HG02938 (cell line): ENCODE results near the gene OTOP2.

Experiments
- ATAC-seq: cut with Tn5 transposase; IDR thresholded peaks from one replicate; pipeline ENCODE4 v1.9.1; 2021; ENCODE audit warnings: mild to moderate bottlenecking, moderate library complexity; ENCODE audit not compliant: unreplicated experiment

Gene OTOP2

GRCh38 chr17:74922694-74923537 is 1.2 kb upstream of the OTOP2 start, which contains the start of gene USH1G:
Gene USH1G (minus strand): TSS chr17:74923255. CDS start chr17:74923073, 182 bp downstream.
- ATAC-seq: no peak

- ATAC-seq: no peak
Observed at GRCh38 chr17:74923538-74924249, 379 bp upstream of the OTOP2 start.

GRCh38 chr17:74925242-74925641 is 1.2 kb downstream of the OTOP2 start:
- ATAC-seq: no peak

GRCh38 chr17:74928786-74929185 is 4.7 kb downstream of the OTOP2 start:
- no peak for ATAC-seq

- ATAC-seq: no peak
Observed at GRCh38 chr17:74930535-74931036, 6.5 kb downstream of the OTOP2 start.

- no peak for ATAC-seq
Observed at GRCh38 chr17:74935048-74935447, 11.0 kb downstream of the OTOP2 start.

GRCh38 chr17:74935585-74936469 is 11.8 kb downstream of the OTOP2 start, which contains the start of gene OTOP3:
Gene OTOP3 (plus strand): TSS chr17:74935898. CDS start chr17:74935922, 24 bp downstream.
- ATAC-seq: no peak

GRCh38 chr17:74936470-74936799 is 12.4 kb downstream of the OTOP2 start:
- no peak for ATAC-seq

- no peak for ATAC-seq
Observed at GRCh38 chr17:74937064-74938051, 13.3 kb downstream of the OTOP2 start.

GRCh38 chr17:74938194-74938950 is 14.3 kb downstream of the OTOP2 start:
- no peak for ATAC-seq

GRCh38 chr17:74939534-74939933 is 15.5 kb downstream of the OTOP2 start:
- no peak for ATAC-seq

GRCh38 chr17:74941128-74941725 is 17.2 kb downstream of the OTOP2 start:
- no peak for ATAC-seq

GRCh38 chr17:74943808-74944522 is 19.9 kb downstream of the OTOP2 start:
- ATAC-seq: no peak

- ATAC-seq: peak; percentile 42
Observed at GRCh38 chr17:74945543-74945942, 21.5 kb downstream of the OTOP2 start.

GRCh38 chr17:74946641-74947040 is 22.6 kb downstream of the OTOP2 start:
- ATAC-seq: no peak

GRCh38 chr17:74947041-74947754 is 23.1 kb downstream of the OTOP2 start:
- no peak for ATAC-seq

- ATAC-seq: no peak
Observed at GRCh38 chr17:74949455-74950115, 25.5 kb downstream of the OTOP2 start.
